Smooth muscle cell (in vitro differentiated cells): Measurements from ENCODE around the gene SCAP. TPM values are rescaled to one million over a fixed set of nuclear protein-coding genes. Genes with fewer than 3 reads are reported as not detected.

Source experiments
- DNase-seq: peaks from one replicate; lab custom pipeline; 2025; ENCODE audit not compliant: unreplicated experiment; lab: John Stamatoyannopoulos, UW
- H2AFZ ChIP-seq: fragments of 200-600 bp; sonication (generic); 2 replicates; pipeline ENCODE4 v1.6.0; 2016; ENCODE audit warnings: antibody characterized with exemption, low read depth, mild to moderate bottlenecking
- H3F3A ChIP-seq: fragments of 200-600 bp; sonication (generic); 2 replicates; pipeline ENCODE4 v1.6.0; 2017; ENCODE audit warnings: antibody characterized with exemption, low read depth
- H3K27ac ChIP-seq: fragments of 200-600 bp; sonication (generic); 2 replicates; pipeline ENCODE4 v1.5.1; 2016; ENCODE audit warnings: low read depth, mild to moderate bottlenecking
- H3K27me3 ChIP-seq: fragments of 200-600 bp; sonication (generic); 2 replicates; pipeline ENCODE4 v1.6.1; 2016; ENCODE audit warnings: low read depth, mild to moderate bottlenecking
- H3K36me3 ChIP-seq: fragments of 200-600 bp; sonication (generic); 2 replicates; pipeline ENCODE4 v1.5.1; 2016; ENCODE audit warnings: low read depth
- H3K4me1 ChIP-seq: fragments of 200-600 bp; sonication (generic); 2 replicates; pipeline ENCODE4 v1.5.1; 2016; ENCODE audit warnings: low read depth
- H3K4me2 ChIP-seq: fragments of 200-600 bp; sonication (generic); 2 replicates; pipeline ENCODE4 v1.6.0; 2016; ENCODE audit warnings: mild to moderate bottlenecking
- H3K4me3 ChIP-seq: fragments of 200-600 bp; sonication (generic); 2 replicates; pipeline ENCODE4 v1.5.1; 2016; ENCODE audit warnings: mild to moderate bottlenecking
- H3K79me2 ChIP-seq: fragments of 200-600 bp; sonication (generic); 2 replicates; pipeline ENCODE4 v1.6.0; 2016; ENCODE audit warnings: low read depth, mild to moderate bottlenecking
- H3K9ac ChIP-seq: fragments of 200-600 bp; sonication (generic); 2 replicates; pipeline ENCODE4 v1.6.0; 2016; ENCODE audit warnings: low read depth
- H3K9me3 ChIP-seq: fragments of 200-600 bp; sonication (generic); replicated peaks from 2 replicates; pipeline ENCODE4 v1.5.1; 2016; ENCODE audit warnings: low read depth
- H4K20me1 ChIP-seq: fragments of 200-600 bp; sonication (generic); 2 replicates; pipeline ENCODE4 v1.6.0; 2016; ENCODE audit warnings: low read depth
- CTCF ChIP-seq: fragments of 200-600 bp; sonication (generic); IDR thresholded peaks from 2 replicates; pipeline ENCODE4 v1.5.1; 2017; ENCODE audit warnings: borderline replicate concordance, mild to moderate bottlenecking, antibody characterized with exemption; ENCODE audit not compliant: insufficient read depth, poor library complexity, severe bottlenecking
- WGBS: methylation state at CpG from one replicate; pipeline ENCODE4 v1.1.7; 2016; ENCODE audit warnings: low lambda C conversion rate; 5-methylcytosine and 5-hydroxymethylcytosine counted together
- polyA plus RNA-seq: library from polyadenylated mRNA; unstranded; fragments of >200 nt; fragmentation: Nextera tagmentation; extraction: Ambion mirVana; gene quantifications from 2 replicates; pipeline ENCODE4 v1.2.1, GENCODE V29; 2016
- total RNA-seq: library from RNA; depleted of rRNA; stranded (reverse); fragments of >200 nt; gene quantifications from 2 replicates; pipeline ENCODE4 v1.2.3, GENCODE V29; 2014

The SCAP gene
- total RNA-seq (22.3 and 29.2 TPM in 2 replicates), polyA plus RNA-seq (31.0 and 41.5 TPM in 2 replicates)

DNA sequence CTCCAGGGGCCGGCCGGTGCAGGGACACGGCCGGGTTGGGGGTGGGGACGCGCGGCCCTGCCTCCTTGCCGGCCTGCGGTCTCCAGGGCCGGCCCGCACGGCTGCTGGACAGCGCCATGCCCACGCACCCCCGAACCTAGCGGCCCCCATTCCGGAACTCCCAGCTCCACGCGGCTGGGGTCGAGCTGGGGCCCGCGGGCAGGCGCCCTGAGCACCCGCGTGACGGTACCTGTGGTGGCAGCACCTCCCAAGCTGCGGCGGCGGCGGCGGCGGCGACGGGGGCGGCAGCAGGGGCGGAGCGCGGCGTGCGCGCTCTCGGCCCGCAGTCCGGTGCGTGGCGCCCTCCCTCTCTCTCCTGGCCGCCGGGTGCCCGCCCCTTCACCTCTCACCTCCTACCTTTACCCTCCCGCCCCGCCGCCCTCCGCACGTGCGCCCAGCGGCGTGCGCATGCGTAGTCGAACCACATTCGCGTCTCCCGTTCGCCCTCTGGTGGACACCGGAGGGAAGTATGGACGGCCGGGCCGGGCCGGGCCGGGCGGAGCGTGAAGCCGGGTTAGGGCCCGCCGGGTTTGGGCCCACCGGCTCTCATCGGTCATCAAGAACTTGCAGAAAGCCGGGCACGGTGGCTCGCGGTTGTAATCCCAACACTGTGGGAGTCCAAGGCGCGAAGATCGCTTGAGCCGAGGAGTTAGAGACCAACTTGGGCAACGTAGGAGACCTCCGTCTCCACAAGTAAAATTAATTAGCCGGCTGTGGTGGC, at the start of gene SCAP:
SCAP (minus strand) TSS at position 372 of the 760 bp plus-strand sequence. CDS start 32,948 bp downstream, outside the sequence.
- Histone ChIP-seq H3K79me2 (peaks cover 40% of the 10 kb centered on the region), H2AFZ (peak within 1 kb of the TSS; percentile 87), H3K4me2 (peak within 1 kb of the TSS; percentile 89), H3K4me3 (peak within 1 kb of the TSS; percentile 88), H4K20me1 (peaks cover 28% of the 10 kb centered on the region), H3K27me3 (no peaks in the 10 kb centered on the region), H3K9me3 (no peaks in the 10 kb centered on the region), H3F3A (no peaks in the 10 kb centered on the region), H3K9ac (peak within 1 kb of the TSS; percentile 60), H3K4me1 (peaks cover 8% of the 10 kb centered on the region), H3K27ac (peak within 1 kb of the TSS; percentile 61), H3K36me3 (no peaks in the 10 kb centered on the region)
- peak; percentile 62 for DNase-seq
- 6% methylated on average over 63 of the region's 88 CpGs for WGBS
- TF ChIP-seq CTCF, result peak; percentile 89

GRCh38 chr3:47523310-47524073, 47.8 kb upstream of the SCAP start:
- no peaks in the 10 kb centered on the region for H3K9me3 ChIP-seq
- no peaks in the 10 kb centered on the region for H3K4me1 ChIP-seq
- H3F3A ChIP-seq, result no peaks in the 10 kb centered on the region
- H4K20me1 ChIP-seq, result no peaks in the 10 kb centered on the region
- DNase-seq, result no peak
- no peaks in the 10 kb centered on the region for H3K27me3 ChIP-seq
- H3K36me3 ChIP-seq, result no peaks in the 10 kb centered on the region
- no peak overlapping the region for H3K4me3 ChIP-seq
- H3K79me2 ChIP-seq, result no peaks in the 10 kb centered on the region
- H3K4me2 ChIP-seq, result no peak overlapping the region
- WGBS, result 74% methylated on average over 4 of the region's 4 CpGs
- TF ChIP-seq CTCF, result no peak
- no peak overlapping the region for H3K27ac ChIP-seq
- H2AFZ ChIP-seq, result no peak overlapping the region
- no peak overlapping the region for H3K9ac ChIP-seq

DNA sequence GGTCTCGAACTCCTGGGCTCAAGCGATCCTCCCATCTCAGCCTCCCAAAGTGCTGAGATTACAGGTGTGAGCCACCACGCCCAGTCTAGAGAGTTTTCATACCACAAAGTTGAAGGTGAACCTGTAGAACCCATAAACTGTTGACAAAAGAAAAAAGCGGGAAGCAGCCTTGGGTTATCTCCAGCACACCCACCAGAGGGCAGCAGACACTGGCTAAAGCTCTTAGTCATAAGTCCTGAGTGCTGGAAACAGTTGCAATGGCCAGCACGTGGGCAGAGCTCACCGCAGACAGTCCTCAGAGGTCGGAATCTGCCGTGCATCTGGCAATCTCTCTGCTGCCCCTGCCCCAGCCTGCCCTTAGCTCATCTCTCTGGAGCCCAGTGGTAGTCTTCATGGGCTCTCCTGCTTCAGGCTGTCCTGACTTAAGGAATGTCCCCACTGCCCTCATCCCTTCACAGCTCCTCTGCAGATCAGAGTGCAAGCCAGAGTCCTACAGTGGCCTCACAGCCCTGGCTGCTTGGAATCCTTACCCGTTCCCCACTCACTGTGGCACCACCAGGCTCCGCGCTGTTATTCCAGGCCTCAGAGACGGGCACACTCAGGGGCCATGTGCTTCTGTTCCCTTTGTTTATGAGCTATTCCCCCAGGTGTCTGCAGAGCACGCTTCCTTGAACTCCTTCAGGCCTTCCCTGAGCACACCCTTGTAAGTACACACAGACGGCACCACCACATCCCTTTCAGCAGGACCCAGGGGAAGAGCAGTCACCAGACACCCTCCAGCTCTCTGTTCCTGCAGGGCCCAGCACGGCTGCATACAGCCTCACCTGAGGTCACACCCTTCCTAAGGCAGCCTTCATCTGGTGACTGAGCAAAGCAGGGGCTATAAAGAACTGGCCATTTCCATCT, 46.6 kb upstream of the SCAP start:
- DNase-seq, result peak; percentile 38
- WGBS, result 42% methylated on average over 15 of the region's 15 CpGs
- Histone ChIP-seq H3K4me1 (no peaks in the 10 kb centered on the region), H4K20me1 (no peaks in the 10 kb centered on the region), H3K9me3 (no peaks in the 10 kb centered on the region), H3K27ac (no peak overlapping the region), H3K79me2 (no peaks in the 10 kb centered on the region), H2AFZ (peak overlapping the region; percentile 6), H3K9ac (no peak overlapping the region), H3K27me3 (no peaks in the 10 kb centered on the region), H3K36me3 (no peaks in the 10 kb centered on the region), H3K4me2 (peak overlapping the region; percentile 40), H3F3A (no peaks in the 10 kb centered on the region), H3K4me3 (no peak overlapping the region)
- peak; percentile 88 for TF ChIP-seq CTCF
